ENCODE measurements around the gene MTAP.

DNA sequence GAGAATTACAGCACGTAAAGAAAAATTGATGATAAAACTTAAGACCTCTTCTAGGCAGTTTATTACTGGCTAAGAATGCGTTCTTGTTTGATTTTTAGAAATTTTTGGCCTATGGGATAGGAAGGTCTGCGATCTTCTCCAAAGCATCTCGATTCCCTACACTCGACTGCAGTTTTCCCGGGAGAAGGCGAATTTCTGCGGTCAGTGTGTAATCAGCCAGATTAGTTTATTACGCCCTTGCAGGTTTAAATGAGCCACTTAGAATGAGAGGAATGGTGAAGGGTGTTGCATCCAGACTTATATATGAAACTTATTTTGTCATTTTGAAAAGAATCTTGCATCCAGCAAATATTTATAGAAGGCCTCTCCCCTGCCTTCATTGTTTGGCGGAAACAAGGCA, 1.2 kb downstream of the MTAP start:
- TF ChIP-seq, protein P1, sequence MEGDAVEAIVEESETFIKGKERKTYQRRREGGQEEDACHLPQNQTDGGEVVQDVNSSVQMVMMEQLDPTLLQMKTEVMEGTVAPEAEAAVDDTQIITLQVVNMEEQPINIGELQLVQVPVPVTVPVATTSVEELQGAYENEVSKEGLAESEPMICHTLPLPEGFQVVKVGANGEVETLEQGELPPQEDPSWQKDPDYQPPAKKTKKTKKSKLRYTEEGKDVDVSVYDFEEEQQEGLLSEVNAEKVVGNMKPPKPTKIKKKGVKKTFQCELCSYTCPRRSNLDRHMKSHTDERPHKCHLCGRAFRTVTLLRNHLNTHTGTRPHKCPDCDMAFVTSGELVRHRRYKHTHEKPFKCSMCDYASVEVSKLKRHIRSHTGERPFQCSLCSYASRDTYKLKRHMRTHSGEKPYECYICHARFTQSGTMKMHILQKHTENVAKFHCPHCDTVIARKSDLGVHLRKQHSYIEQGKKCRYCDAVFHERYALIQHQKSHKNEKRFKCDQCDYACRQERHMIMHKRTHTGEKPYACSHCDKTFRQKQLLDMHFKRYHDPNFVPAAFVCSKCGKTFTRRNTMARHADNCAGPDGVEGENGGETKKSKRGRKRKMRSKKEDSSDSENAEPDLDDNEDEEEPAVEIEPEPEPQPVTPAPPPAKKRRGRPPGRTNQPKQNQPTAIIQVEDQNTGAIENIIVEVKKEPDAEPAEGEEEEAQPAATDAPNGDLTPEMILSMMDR (IDR thresholded peaks at IDR 0.05): no peak
- TF ChIP-seq POLR2A (IDR thresholded peaks at IDR 0.05): no peak
